Astrocyte (in vitro differentiated cells and primary cell): ENCODE measurements around the gene FBXW9. TPM values are rescaled to one million over a fixed set of nuclear protein-coding genes. Genes with fewer than 3 reads are reported as not detected.

Source experiments
- DNase-seq: peaks from one replicate; pipeline ENCODE4 v3.0.0-alpha.2; 2010; ENCODE audit warnings: low read depth
- FAIRE-seq: peaks from 2 replicates; lab custom pipeline; 2011; peaks lifted over from hg19 to GRCh38; lab: Jason Lieb, UNC
- H2AFZ ChIP-seq: 2 replicates; pipeline ENCODE4 v1.6.0; 2012; ENCODE audit warnings: low read depth, low read length, inconsistent platforms
- H3K27ac ChIP-seq: 2 replicates; pipeline ENCODE4 v1.5.1; 2011; ENCODE audit warnings: low read depth, low read length, inconsistent platforms
- H3K27me3 ChIP-seq: 2 replicates; pipeline ENCODE4 v1.6.0; 2011; ENCODE audit warnings: low read length, inconsistent platforms; ENCODE audit not compliant: insufficient read depth
- H3K36me3 ChIP-seq: 2 replicates; pipeline ENCODE4 v1.5.1; 2011; ENCODE audit warnings: low read length, inconsistent platforms; ENCODE audit not compliant: insufficient read depth
- H3K4me1 ChIP-seq: 2 replicates; pipeline ENCODE4 v1.5.1; 2011; ENCODE audit warnings: low read length, inconsistent platforms; ENCODE audit not compliant: insufficient read depth
- H3K4me2 ChIP-seq: 2 replicates; pipeline ENCODE4 v1.6.0; 2012; ENCODE audit warnings: low read length, inconsistent platforms
- H3K4me3 ChIP-seq: 2 replicates; pipeline ENCODE4 v1.5.1; 2011; ENCODE audit warnings: low read depth, mild to moderate bottlenecking, low read length, inconsistent platforms; ENCODE audit not compliant: insufficient read depth
- H3K79me2 ChIP-seq: 2 replicates; pipeline ENCODE4 v1.6.0; 2012; ENCODE audit warnings: mild to moderate bottlenecking, low read length, inconsistent platforms; ENCODE audit not compliant: insufficient read depth
- H3K9ac ChIP-seq: 2 replicates; pipeline ENCODE4 v1.6.0; 2012; ENCODE audit warnings: mild to moderate bottlenecking, low read length, inconsistent platforms
- H3K9me3 ChIP-seq: 2 replicates; pipeline ENCODE4 v1.5.1; 2012; ENCODE audit warnings: low read depth, mild to moderate bottlenecking, low read length, inconsistent platforms; ENCODE audit not compliant: insufficient read depth
- H4K20me1 ChIP-seq: 2 replicates; pipeline ENCODE4 v1.6.0; 2012; ENCODE audit warnings: low read length, inconsistent platforms; ENCODE audit not compliant: insufficient read depth
- H3K27ac Mint-ChIP-seq: one replicate; pipeline ENCODE4 v1.8.0; 2021; ENCODE audit warnings: mild to moderate bottlenecking, mixed read lengths; ENCODE audit not compliant: unreplicated experiment
- H3K27me3 Mint-ChIP-seq: one replicate; pipeline ENCODE4 v1.8.0; 2021; ENCODE audit warnings: low read depth, mixed read lengths; ENCODE audit not compliant: unreplicated experiment
- H3K36me3 Mint-ChIP-seq: one replicate; pipeline ENCODE4 v1.8.0; 2021; ENCODE audit warnings: low read depth, mixed read lengths; ENCODE audit not compliant: unreplicated experiment
- H3K4me1 Mint-ChIP-seq: one replicate; pipeline ENCODE4 v1.8.0; 2021; ENCODE audit warnings: low read depth, mixed read lengths; ENCODE audit not compliant: unreplicated experiment
- H3K4me3 Mint-ChIP-seq: one replicate; pipeline ENCODE4 v1.8.0; 2021; ENCODE audit warnings: mild to moderate bottlenecking, moderate library complexity, mixed read lengths; ENCODE audit not compliant: unreplicated experiment
- H3K9me3 Mint-ChIP-seq: one replicate; pipeline ENCODE4 v1.8.0; 2021; ENCODE audit warnings: mild to moderate bottlenecking, mixed read lengths; ENCODE audit not compliant: unreplicated experiment
- CTCF ChIP-seq: IDR thresholded peaks from 2 replicates; pipeline ENCODE4 v1.5.1; 2011; ENCODE audit warnings: low read depth, mild to moderate bottlenecking, inconsistent platforms, low read length, moderate library complexity; ENCODE audit not compliant: insufficient read depth
- EZH2 ChIP-seq: IDR thresholded peaks from 2 replicates; pipeline ENCODE4 v1.6.1; 2012; ENCODE audit warnings: mild to moderate bottlenecking, low read length, inconsistent platforms; ENCODE audit not compliant: insufficient read depth
- total RNA-seq: library from RNA; stranded (reverse); gene quantifications from 2 replicates; pipeline ENCODE4 v1.2.1, GENCODE V29; 2021

The FBXW9 gene
- total RNA-seq, 1 donor from 2014 or later: 9.9 TPM

- H3K4me3 ChIP-seq: no peak overlapping the region
- DNase-seq (no peak), FAIRE-seq (no peak)
- H3K27ac ChIP-seq: no peak overlapping the region
- H3K27me3 ChIP-seq: no peaks in the 10 kb centered on the region
- peaks cover 4% of the 10 kb centered on the region for H3K4me1 ChIP-seq
- no peaks in the 10 kb centered on the region for H3K9me3 ChIP-seq
- H2AFZ ChIP-seq: no peak overlapping the region
- peaks cover 12% of the 10 kb centered on the region for H3K79me2 ChIP-seq
- Mint-ChIP-seq H3K4me3 (no peak overlapping the region), H3K36me3 (peaks cover 17% of the 10 kb centered on the region), H3K9me3 (no peaks in the 10 kb centered on the region), H3K4me1 (peaks cover 3% of the 10 kb centered on the region), H3K27ac (no peak overlapping the region), H3K27me3 (no peaks in the 10 kb centered on the region)
- no peak for TF ChIP-seq CTCF
- no peak overlapping the region for H3K4me2 ChIP-seq
- peaks cover 6% of the 10 kb centered on the region for H3K36me3 ChIP-seq
- H3K9ac ChIP-seq: no peak overlapping the region
- H4K20me1 ChIP-seq: peaks cover 5% of the 10 kb centered on the region
Observed at GRCh38 chr19:12660980-12661379, 35.5 kb downstream of the FBXW9 start.

DNA sequence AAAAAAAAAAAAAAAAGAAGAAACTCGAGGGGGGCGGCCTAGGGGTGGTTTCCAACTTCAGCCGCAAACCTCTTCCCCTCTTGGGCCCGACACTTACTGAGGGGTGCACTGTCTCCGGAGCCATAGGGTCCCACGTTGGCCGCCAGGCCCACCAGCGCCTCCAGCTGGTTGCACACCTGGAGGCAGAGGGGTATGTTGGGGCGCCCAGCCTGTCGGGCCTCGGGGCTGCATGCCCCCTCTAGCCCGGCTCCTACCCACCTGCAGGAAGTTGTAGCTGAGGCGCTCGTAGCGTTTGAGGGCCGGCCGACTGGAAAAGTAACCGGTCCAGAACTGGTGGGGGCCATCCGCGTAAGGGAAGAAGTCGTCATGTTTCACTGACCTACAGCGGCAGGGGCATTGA is 38.5 kb downstream of the FBXW9 start:
- Mint-ChIP-seq H3K36me3 (peaks cover 28% of the 10 kb centered on the region), H3K4me1 (no peaks in the 10 kb centered on the region), H3K27ac (no peak overlapping the region), H3K9me3 (no peaks in the 10 kb centered on the region), H3K27me3 (no peaks in the 10 kb centered on the region), H3K4me3 (no peak overlapping the region)
- Histone ChIP-seq H3K9ac (no peak overlapping the region), H2AFZ (no peak overlapping the region), H3K79me2 (no peaks in the 10 kb centered on the region), H3K4me3 (no peak overlapping the region), H3K27me3 (no peaks in the 10 kb centered on the region), H3K4me1 (no peaks in the 10 kb centered on the region), H4K20me1 (no peaks in the 10 kb centered on the region), H3K36me3 (peaks cover 15% of the 10 kb centered on the region), H3K4me2 (no peak overlapping the region), H3K27ac (no peak overlapping the region), H3K9me3 (no peaks in the 10 kb centered on the region)
- TF ChIP-seq EZH2 (no peak), CTCF (no peak)
- no peak for FAIRE-seq
- DNase-seq: no peak

DNA sequence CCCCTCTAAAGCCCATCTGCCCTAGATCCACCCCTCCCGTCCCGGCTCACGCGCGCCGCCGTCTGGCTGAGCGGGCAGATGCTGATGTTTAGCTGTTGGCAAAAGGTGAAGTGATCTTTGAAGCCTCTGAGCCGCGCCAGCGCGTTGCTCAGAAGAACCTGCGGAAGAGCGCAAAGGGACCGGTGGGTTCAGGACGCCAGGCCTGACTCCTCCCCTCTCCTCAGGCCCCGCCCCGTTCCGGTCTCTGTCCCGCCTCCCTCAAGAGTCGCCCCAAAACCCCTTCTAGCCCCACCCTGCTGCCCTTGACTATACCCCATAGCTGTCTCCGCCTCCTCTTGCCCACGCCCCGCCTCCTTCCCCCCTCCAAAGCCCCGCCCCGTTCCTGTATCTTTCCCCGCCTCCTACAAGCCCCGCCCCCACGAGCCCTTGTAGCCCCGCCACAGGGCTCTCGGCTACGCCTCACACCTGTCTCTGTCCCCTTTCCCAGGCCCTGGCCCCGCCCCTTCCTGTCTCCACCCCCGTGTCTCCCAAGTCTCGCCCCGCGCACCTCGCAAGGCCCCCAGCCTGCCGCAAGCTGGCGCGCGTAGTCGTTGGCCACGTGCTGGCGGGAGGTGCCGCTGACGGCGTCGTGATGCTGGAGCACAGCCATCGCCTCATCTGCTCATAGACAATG is 39.4 kb downstream of the FBXW9 start:
- FAIRE-seq (no peak), DNase-seq (no peak)
- Histone ChIP-seq H3K4me3 (no peak overlapping the region), H3K9ac (no peak overlapping the region), H3K36me3 (peaks cover 14% of the 10 kb centered on the region), H3K4me2 (no peak overlapping the region), H3K27ac (no peak overlapping the region), H3K27me3 (no peaks in the 10 kb centered on the region), H2AFZ (no peak overlapping the region), H3K79me2 (no peaks in the 10 kb centered on the region), H3K9me3 (no peaks in the 10 kb centered on the region), H3K4me1 (no peaks in the 10 kb centered on the region), H4K20me1 (no peaks in the 10 kb centered on the region)
- Mint-ChIP-seq H3K27ac (no peak overlapping the region), H3K4me3 (no peak overlapping the region), H3K4me1 (no peaks in the 10 kb centered on the region), H3K36me3 (peaks cover 28% of the 10 kb centered on the region), H3K9me3 (no peaks in the 10 kb centered on the region), H3K27me3 (no peaks in the 10 kb centered on the region)
- TF ChIP-seq CTCF: no peak
- no peak for TF ChIP-seq EZH2
